NCI-H1436 treated with DMSO at 0.1 percent for 48 hours (cell line): ENCODE measurements around the gene FCGR2B.
"Not testable (repeated sequence)": the region's sequence is repeated elsewhere in the genome, so short reads cannot be mapped to it uniquely, and the experiment has no call there.

Experiments used
- DNase-seq: peaks from one replicate; lab custom pipeline; 2025; lab: John Stamatoyannopoulos, UW

The FCGR2B gene

DNA sequence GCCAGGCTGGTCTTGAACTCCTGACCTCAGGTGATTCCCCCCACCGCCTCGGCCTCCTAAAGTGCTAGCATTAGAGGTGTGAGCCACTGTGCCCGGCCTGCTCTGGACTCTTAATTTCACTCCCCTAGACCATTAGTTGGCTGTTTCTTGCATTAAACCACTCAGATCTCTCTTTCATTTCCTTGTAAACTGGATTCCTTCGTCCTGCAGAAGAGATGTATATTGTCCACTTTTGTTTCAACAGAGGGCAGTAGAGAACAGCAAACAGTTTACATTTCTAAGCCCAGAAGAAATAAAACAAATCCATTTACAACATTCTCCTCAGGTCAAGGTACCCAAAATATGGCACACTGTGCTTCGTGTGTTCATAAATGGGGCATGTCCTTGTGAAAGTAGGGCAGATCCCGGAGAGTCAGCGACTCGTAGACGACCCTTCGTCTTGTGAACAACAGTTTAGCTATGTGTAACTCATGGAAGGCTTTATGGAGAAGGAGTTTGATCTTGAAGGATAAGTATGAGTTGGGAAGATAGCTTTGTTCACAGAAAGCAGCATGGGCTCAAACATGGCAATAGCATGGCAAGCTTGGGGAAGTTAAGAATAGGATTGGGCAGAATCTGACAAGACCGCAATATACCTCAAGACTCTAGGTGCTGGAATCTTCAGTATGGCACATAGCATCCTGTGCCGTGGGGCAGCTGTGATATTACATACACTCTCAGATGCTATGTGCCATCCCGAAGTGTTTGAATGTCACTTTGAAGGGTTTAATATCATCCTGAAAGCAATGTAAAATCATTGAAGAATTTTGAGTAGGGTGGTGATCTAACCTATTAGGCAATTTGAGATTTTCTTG, 15.2 kb upstream of the FCGR2B start:
- DNase-seq, result not testable (repeated sequence)

DNA sequence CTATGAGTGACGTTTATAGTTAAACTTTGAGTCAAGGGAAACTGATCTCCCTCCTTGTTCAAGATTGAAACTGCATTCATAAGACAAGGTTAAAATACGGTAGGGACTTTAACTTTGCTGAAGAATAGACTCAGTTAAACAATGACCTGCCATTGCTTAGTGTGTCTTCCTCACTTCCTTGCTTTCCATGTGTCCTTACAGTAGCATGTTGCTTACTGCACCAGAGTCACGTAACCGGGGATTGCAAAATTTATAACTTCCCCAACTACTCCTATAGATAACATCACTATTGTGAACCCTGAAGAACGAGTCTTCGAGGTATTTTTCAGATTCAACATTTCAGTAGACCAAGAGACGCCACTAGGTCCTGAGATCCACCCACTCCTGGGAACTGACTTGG, 9.4 kb upstream of the FCGR2B start:
- DNase-seq, result not testable (repeated sequence)

DNA sequence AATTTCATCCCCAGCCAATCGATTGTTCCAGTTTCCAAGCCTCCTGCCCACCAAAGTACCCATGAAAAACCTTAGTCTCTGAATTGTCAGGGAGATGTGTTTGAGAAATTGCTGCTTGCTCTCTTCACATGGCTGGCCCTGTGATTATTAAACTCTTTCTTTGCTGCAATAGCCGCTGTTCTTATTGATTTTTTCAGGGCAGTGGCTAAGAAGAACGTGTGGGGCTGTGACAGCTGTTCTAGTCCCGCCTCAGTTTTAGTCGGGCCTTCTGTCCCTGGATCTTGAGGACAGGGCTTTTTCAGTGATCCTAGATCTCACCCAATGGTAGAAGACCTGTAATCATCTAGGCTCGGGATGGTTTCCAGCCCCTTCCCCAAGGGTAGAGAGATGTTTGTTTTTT, 9.0 kb upstream of the FCGR2B start:
- not testable (repeated sequence) for DNase-seq

DNA sequence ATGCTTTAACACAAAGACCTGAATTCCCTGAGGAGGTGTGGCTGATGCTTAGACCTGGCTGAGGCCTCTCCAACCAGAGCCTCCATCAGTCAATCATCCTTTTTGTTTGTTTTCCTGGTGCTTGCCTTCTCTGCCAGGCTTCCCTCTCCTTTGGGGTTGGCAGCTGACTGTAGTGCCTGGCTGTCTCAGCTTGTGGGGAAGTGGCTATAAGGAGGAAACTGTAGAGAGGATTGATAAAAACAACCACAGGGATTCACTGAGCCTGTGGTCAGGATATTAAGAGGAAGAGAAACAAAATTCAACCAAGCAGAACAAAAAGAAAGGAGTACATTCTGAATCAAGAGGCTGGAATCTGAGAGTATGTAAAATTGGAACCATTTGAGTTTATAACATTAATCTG, 4.4 kb upstream of the FCGR2B start:
- DNase-seq, result not testable (repeated sequence)

DNA sequence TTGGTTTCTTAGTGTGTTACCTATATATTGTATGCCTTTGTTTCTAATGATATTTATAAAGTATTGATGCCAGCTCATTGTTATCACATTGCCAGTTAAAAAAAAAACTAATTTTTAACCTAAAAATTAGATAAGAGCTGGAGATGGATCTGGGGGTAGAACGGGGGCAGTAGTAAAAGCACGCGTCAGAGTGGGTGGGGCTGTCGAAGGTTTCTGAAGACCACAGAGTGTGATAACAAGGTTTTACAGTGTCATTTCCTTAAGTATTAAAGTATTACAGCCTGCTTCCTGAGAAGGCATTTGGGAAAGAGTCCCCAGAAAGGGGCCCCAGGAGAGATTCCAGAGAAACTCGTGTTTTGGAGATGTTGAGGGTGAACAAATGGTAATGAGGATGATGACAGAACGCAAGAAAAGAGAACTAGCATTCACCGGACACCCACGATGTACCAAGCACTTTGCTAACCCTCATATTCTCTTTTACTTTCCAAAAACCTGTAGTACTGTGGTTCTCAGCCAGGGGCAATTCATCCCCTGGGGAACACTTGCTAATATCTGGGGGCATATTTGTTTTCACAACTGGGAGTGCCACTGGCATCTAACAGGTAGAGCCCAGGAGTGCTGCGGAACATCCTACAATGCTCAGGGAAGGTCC, 1.2 kb upstream of the FCGR2B start:
- not testable (repeated sequence) for DNase-seq

DNA sequence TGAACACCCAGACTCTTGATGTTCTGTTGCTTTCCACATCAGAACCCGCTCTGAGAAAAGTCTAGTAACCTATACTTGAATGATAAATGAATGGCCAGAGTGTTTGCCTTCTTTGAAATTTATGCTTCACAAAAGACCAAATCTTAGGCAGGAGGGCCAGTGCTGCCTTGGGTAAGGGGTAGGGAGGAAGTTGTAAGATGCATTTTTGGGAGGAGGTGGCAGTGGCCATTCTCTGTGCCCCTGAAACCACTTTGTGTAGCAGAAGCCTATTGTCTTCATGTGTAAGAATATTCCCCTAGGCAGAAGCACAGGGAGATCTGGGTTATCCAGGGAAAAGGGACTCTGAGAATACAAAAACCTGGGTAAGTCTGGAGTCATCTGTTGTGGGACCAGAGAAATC, 626 bp downstream of the FCGR2B start:
- not testable (repeated sequence) for DNase-seq

DNA sequence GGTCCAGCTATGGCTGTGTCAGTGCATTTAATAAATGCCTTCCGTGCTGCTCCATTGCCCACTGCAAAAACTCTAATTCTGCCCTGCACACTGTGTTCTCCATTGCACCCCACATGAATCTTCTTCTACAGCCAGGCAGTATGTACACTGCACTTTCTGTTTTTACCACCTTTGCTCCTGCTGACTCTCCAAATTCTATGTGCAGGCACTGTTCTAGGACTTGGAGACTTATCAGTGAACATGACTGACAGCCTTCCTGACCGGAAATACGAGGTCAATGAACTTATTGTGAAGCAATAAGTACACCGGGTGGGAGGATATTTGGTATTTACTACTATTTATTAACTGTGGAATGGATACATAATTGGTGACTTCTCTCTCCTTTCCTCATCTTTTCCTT, 1.7 kb downstream of the FCGR2B start:
- not testable (repeated sequence) for DNase-seq

DNA sequence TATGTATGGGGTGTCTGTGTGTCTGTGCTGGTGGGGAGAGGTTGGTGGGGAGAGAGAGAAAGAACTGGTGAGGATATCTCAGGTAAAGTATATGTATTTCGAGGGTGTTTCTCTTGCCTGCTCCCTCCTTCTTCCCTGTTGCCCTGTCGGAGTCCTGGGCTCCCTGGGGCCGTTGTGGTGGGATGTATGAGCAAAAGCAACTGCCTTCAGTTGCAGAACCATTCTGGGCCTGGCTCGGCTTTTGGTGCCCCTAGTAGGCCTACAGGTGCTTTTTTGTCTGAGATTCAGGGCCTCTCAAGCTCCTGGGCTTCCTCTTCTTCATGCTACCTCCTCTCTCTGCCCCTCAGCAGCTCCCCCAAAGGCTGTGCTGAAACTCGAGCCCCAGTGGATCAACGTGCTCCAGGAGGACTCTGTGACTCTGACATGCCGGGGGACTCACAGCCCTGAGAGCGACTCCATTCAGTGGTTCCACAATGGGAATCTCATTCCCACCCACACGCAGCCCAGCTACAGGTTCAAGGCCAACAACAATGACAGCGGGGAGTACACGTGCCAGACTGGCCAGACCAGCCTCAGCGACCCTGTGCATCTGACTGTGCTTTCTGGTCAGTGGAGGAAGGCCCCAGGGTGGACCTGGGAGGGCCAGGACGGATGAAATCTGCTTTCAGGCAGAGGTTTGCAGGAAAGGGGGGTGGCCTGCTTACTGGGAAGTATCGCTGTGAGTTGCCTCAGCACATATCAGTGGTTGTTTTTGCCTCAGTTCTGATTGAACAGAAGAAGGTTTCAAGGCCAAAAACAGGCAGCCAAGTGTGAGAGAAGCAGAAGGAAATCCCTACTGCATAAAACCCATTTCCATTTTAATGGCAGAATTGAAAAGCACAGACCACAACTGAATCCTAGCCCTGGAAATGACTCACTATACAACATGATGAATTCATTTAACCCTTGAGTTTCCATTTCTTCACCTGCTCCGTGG, 8.4 kb downstream of the FCGR2B start:
- not testable (repeated sequence) for DNase-seq

DNA sequence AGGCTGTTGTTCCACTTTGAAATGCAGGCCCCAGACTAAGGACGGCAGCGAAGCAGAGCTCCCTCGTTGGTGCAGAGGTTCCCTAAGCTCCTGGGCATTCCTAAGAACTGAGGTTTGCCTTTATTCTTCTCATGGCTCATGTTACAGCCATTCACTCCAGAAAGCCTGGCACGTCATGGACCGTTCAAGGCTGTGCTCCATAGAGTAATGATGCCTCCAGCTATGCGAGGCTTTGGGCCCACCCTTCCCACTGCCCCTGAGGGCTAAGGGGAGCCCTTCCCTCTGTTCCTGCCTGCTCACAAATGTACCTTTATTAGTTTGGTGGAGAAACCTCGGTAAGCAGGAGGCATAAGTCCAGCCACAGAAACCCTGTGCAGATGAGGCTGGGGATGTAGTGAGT, 10.5 kb downstream of the FCGR2B start:
- DNase-seq, result not testable (repeated sequence)

DNA sequence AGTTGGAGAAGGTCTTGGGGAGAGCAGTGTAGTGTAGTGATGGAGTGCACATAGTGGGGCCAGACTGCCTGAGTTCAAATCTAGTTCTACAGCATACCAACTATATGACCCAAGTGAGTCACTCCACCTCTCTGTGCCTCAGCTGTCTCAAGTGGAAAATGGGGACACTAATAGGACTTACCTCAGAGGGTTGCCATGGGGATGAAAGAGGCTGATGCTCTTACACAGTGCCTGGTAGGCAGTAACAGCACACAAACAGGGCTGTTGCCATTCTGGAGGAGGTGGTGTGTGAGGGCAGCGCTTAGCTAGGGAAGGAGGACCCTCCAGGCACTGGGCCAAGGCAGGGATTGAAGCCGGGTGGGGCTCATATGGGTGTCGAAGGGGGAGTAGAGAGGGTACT, 11.5 kb downstream of the FCGR2B start:
- DNase-seq, result not testable (repeated sequence)

DNA sequence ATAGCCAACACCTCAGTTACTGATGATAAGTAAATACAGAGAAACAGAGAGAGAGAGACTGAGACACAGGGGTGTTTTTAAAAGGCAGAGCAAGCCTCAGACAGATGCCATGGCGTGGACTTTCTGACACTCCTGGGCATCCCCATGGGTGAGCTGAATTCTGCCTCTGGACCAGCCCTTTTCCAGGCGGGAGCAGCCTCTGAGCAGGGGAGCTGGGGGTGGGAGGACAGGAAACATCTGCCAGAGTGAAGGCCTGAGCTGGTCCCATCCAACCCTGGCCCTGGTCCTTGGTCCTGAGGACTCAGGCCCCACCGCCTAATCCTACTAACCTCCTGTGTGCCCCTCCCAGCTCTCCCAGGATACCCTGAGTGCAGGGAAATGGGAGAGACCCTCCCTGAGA, 12.0 kb downstream of the FCGR2B start:
- DNase-seq, result not testable (repeated sequence)

DNA sequence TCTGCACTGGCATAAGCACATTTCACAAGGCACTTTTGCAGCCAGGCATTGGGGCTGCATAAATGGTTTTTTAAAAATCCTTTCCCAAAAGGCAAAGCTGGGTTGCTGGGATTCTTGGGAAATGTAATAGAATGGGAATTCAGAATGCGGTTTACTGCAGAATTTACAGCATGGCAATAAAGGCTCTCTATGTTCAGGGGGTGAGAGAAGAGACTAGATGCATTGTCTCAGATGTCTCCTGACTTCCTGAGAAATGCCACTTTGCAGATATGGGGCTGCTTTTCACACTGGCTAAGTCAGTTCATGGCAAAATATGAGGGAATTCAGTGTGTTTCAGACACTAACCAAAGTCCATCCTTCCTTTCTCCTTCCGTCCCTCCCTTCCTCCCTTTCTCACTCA, 13.5 kb downstream of the FCGR2B start:
- no peak for DNase-seq

DNA sequence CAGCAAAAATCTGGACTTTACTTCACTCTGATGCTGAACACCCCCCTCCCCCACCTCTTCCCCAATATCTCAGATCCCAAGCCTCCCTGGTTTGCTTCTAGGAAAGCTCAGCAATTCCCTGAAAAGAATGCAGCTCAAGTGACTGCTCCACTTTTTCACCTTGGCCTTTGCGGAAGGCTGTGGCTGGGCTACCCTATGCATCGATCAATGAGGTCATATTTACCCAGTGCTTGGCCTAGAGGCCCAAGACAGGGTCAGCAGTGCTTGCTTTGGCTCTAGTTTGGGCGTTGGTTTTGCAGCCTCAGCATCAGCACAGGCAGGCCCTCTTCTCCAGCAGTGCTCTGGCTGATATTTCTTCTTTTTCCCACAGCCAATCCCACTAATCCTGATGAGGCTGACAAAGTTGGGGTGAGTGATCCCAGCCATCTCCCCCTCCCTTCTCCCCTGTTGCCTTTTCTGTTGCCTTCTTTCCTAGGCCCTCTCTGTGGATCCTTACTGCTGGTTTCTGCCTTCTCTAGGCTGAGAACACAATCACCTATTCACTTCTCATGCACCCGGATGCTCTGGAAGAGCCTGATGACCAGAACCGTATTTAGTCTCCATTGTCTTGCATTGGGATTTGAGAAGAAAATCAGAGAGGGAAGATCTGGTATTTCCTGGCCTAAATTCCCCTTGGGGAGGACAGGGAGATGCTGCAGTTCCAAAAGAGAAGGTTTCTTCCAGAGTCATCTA, 14.2 kb downstream of the FCGR2B start:
- no peak for DNase-seq

DNA sequence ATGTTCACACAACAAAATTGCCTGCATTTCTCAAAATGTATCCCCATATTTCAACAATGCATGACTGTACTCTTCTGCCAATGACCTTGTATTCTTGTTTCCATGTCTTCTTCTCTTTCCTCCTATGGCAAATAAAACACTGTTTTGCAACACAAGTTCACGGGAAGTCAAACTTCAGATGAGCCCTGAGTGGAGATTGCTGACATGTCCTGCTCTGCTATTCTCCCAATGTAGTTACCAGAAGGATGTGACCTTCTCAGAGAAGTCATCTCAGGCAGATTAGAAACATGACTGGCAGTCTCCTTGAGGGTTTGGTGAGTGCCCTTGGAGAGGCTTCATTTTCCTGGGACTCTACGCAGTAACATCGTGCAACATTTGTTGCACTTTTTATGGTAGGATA, 15.6 kb downstream of the FCGR2B start:
- no peak for DNase-seq

DNA sequence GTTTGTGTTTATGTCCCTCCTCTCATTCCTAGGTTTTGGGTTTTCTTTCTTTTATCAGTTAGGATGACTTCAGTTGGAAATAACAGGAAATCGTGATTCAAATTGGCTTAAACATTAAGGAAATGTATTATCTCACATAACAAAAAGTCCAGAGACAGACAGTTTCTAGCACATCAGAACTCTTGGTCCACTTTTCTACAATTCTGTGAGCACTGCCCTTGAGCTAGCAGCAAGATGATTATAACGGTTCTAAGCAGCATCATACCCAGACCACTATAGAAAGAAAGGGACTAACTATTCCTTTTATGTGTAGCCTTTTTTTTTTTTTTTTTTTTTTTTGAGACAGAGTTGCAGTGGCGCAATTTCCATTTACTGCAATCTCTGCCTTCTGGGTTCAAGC, 18.9 kb downstream of the FCGR2B start:
- DNase-seq, result no peak

DNA sequence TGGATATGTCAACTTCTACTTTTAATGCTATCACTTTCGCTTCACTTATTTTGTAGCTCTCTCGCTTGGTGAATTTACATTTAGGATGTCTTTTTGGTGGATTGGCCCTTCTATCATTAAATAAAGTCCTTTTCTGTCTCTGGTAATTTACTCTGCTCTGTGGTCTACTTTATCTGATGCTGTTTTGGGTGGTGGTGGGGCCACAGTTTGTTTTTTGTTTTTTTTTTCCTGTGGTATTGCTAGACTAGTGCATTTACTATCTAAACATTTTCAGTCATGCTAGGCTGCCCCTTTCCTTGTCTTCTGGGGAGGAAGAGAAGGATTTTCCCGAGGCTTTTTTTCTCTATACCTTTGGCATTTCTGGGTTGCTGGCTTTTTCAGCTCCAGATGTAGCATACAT, 26.0 kb downstream of the FCGR2B start:
- no peak for DNase-seq

DNA sequence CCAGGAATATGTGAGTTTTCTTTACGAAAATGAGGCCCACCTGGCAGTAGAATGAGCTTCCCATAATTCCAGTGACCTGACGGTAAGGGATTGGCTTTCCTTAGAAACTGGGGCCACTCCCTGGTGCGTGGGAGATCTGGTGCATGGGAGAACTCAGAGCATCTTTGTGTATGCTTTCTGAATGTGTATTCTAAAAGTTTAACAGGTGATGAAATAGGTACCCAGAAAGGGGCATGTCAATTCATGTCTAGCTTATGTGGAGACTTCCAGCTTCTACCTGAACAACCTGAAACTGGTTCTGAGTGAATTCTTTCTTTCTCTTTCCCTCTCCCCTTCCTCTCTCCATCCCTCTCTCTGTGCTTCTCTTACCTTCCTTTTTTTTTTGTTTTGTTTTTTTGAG, 28.9 kb downstream of the FCGR2B start:
- DNase-seq, result no peak

DNA sequence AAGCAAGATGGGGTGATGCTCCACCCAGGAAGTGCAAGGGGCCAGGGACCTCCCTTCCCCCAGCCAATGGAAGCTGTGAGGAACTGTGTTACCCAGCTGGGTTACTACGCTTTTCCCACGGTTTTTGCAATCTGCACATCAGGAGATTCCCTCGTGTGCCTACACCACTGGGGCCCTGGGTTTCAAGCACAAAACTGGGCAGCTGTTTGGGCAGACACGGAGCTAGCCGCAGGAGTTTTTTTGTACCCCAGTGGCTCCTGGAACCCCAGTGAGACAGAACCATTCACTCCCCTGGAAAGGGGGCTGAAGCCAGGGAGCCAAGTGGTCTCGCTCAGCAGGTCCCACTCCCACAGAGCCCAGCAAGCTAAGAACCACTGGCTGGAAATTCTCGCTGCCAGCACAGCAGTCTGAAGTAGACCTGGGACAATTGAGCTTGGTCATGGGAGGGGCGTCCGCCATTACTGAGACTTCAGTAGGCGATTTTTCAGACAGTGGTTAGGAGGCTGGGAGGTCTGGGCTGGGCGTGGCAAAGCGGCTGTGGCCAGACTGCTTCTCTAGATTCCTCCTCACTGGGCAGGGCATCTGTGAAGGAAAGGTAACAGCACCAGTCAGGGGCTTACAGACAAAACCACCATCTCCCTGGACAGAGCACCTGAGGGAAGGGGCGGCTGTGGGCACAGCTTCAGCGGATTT, 30.2 kb downstream of the FCGR2B start:
- DNase-seq, result not testable (repeated sequence)

DNA sequence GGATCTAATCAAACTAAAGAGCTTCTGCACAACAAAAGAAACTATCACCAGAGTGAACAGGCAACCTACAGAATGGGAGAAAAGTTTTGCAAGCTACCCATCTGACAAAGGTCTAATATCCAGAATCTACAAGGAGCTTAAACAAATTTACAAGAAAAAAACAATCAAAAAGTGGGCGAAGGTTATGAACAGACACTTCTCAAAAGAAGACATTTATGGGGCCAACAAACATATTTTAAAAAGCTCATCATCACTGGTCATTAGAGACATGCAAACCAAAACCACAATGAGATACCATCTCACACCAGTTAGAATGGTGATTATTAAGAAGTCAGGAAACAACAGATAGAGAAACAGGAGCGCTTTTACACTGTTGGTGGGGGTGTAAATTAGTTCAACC, 35.4 kb downstream of the FCGR2B start:
- not testable (repeated sequence) for DNase-seq

DNA sequence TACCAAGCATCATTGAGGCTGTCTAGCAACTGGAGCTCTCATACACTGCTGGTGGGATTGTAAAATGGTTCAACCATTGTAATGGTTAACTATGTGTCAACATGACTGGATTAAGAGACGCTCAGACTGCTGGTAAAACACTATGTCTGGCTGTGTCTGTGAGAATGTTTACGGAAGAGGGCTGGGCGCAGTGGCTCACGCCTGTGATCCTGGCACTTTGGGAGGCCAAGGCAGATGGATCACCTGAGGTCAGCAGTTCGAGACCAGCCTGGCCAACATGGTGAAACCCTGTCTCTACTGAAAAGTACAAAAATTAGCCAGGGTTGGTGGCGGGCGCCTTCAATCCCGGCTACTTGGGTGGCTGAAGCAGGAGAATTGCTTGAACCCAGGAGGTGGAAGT, 39.3 kb downstream of the FCGR2B start:
- DNase-seq, result no peak

DNA sequence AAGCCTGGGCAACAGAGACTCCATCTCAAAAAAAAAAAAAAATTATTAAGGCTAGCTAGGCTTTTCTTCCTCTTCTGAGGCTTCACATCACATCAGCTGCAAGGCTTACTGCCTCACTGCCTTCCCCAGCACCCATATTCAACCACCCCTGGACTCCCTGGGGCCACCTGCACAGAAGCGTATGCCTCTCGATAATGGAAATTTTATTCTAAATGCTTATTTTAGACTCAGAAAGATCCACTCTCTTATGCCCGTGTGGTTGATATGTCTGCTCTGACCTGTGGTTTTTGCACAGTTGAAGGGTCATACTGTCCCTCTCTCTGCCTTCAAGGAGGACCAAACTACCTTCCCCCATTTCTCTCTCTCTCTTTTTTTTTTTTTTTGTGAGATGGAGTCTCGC, 42.6 kb downstream of the FCGR2B start:
- no peak for DNase-seq
